ENCODE measurements around the gene CAMKMT.

- TF ChIP-seq ZNF12 (CRISPR knock-in tag; IDR thresholded peaks at IDR 0.05): no peak
- no peak for TF ChIP-seq CREB1 (IDR thresholded peaks at IDR 0.05)
- no peak for TF ChIP-seq CREB1 (CRISPR knock-in tag; IDR thresholded peaks at IDR 0.05)
These were observed 346.9 kb downstream of the CAMKMT start for GRCh38 chr2:44708661-44709000.
